Liver (tissue), 3 donors: Measurements from ENCODE around the gene STK33.

Experiments
- ATF3 ChIP-seq: IDR thresholded peaks from 2 replicates; pipeline ENCODE4 v1.6.1; 2016; ENCODE audit warnings: antibody characterized with exemption
- CTCF ChIP-seq: fragments of 150-350 bp; IDR thresholded peaks from 2 replicates; pipeline ENCODE4 v1.5.1; 2017; ENCODE audit warnings: improper control_type of control experiment, low read depth, low read length; ENCODE audit not compliant: missing input control
- EGR1 ChIP-seq, 2 donors: IDR thresholded peaks; 2 replicates each; pipeline ENCODE4 v1.6.1; 2016 to 2018; ENCODE audit warnings: antibody characterized with exemption in 2 of 2, low read depth in 2 of 2
- FOXA2 ChIP-seq: IDR thresholded peaks from 2 replicates; pipeline ENCODE4 v1.6.1; 2016; ENCODE audit warnings: antibody characterized with exemption
- GABPA ChIP-seq, 2 donors: IDR thresholded peaks in 1 of 2; conservative IDR thresholded peaks in 1 of 2; 2 replicates each; pipeline ENCODE4 v1.6.1; 2016; ENCODE audit warnings: antibody characterized with exemption in 2 of 2, mild to moderate bottlenecking in 1 of 2, moderate library complexity in 1 of 2
- JUND ChIP-seq, 2 donors: IDR thresholded peaks; 2 replicates each; pipeline ENCODE4 v1.6.1; 2016; ENCODE audit warnings: antibody characterized with exemption in 2 of 2
- MAX ChIP-seq: IDR thresholded peaks from 2 replicates; pipeline ENCODE4 v1.6.1; 2016; ENCODE audit warnings: antibody characterized with exemption
- NR2F2 ChIP-seq: IDR thresholded peaks from 2 replicates; pipeline ENCODE4 v1.6.1; 2016; ENCODE audit warnings: antibody characterized with exemption
- RAD21 ChIP-seq, 2 donors: IDR thresholded peaks; 2 replicates each; pipeline ENCODE4 v1.6.1; 2016; ENCODE audit warnings: antibody characterized with exemption in 2 of 2, mild to moderate bottlenecking in 2 of 2
- REST ChIP-seq: IDR thresholded peaks from 2 replicates; pipeline ENCODE4 v1.6.1; 2016; ENCODE audit warnings: antibody characterized with exemption, mild to moderate bottlenecking
- RXRA ChIP-seq, 2 donors: IDR thresholded peaks; 2 replicates each; pipeline ENCODE4 v1.6.1; 2017 to 2018; ENCODE audit warnings: antibody characterized with exemption in 2 of 2, mild to moderate bottlenecking in 1 of 2
- TAF1 ChIP-seq: conservative IDR thresholded peaks from 2 replicates; pipeline ENCODE4 v1.6.1; 2016; ENCODE audit warnings: antibody characterized with exemption, mild to moderate bottlenecking
- YY1 ChIP-seq: IDR thresholded peaks from 2 replicates; pipeline ENCODE4 v1.6.1; 2016; ENCODE audit warnings: antibody characterized with exemption, mild to moderate bottlenecking
- ZBTB33 ChIP-seq: IDR thresholded peaks from 2 replicates; pipeline ENCODE4 v1.6.1; 2016; ENCODE audit warnings: antibody characterized with exemption
- donor health status: healthy.
- donor health status: healthy.

- TF ChIP-seq TAF1: no peak
- TF ChIP-seq YY1: no peak
- TF ChIP-seq CTCF: no peak
- no peak for TF ChIP-seq EGR1 (IDR thresholded peaks at IDR 0.05; ENCODE audit: low read depth in 2 of 2)
- no peak for TF ChIP-seq ZBTB33
- no peak for TF ChIP-seq MAX
- no peak for TF ChIP-seq GABPA (IDR thresholded peaks at IDR 0.05 in 1 of 2, conservative IDR thresholded peaks at IDR 0.05 in 1 of 2)
- TF ChIP-seq REST: no peak
- TF ChIP-seq RXRA (IDR thresholded peaks at IDR 0.05): no peak
- TF ChIP-seq ATF3: no peak
- TF ChIP-seq RAD21 (IDR thresholded peaks at IDR 0.05): no peak
- TF ChIP-seq NR2F2: no peak
- no peak for TF ChIP-seq JUND (IDR thresholded peaks at IDR 0.05)
- TF ChIP-seq FOXA2: no peak
Measured at GRCh38 chr11:8641332-8641731, 47.3 kb upstream of the STK33 start.
